GM23338 (cell line): ENCODE data around the gene SCUBE2. TPM values are rescaled to one million over a fixed set of nuclear protein-coding genes. Genes with fewer than 3 reads are reported as not detected.

ENCODE experiments used
- ATAC-seq: fragments of 200-7000 bp; cut with Tn5 transposase; 3 replicates; pipeline ENCODE4 v1.9.1; 2020
- DNase-seq: peaks from one replicate; pipeline ENCODE4 v3.0.0-alpha.2; 2015; ENCODE audit warnings: low spot score
- H2AFZ ChIP-seq: fragments of 200-600 bp; sonication (generic); 2 replicates; pipeline ENCODE4 v1.8.0; 2016; ENCODE audit warnings: antibody characterized with exemption, mild to moderate bottlenecking, moderate library complexity
- H3F3A ChIP-seq: fragments of 200-600 bp; sonication (generic); replicated peaks from 2 replicates; pipeline ENCODE4 v1.8.0; 2017; ENCODE audit warnings: antibody characterized with exemption, mixed run types, low read depth
- H3K27ac ChIP-seq: fragments of 200-600 bp; sonication (generic); 2 replicates; pipeline ENCODE4 v1.6.1; 2016; ENCODE audit warnings: low read depth
- H3K27me3 ChIP-seq: fragments of 200-600 bp; sonication (generic); 2 replicates; pipeline ENCODE4 v1.8.0; 2016; ENCODE audit warnings: mild to moderate bottlenecking, mixed run types, moderate library complexity; ENCODE audit not compliant: insufficient read depth
- H3K36me3 ChIP-seq: fragments of 200-600 bp; sonication (generic); 2 replicates; pipeline ENCODE4 v1.8.0; 2016; ENCODE audit warnings: mild to moderate bottlenecking; ENCODE audit not compliant: insufficient read depth
- H3K4me1 ChIP-seq: fragments of 200-600 bp; sonication (generic); 2 replicates; pipeline ENCODE4 v1.8.0; 2016; ENCODE audit warnings: mild to moderate bottlenecking, moderate library complexity; ENCODE audit not compliant: insufficient read depth
- H3K4me2 ChIP-seq: fragments of 200-600 bp; sonication (generic); 2 replicates; pipeline ENCODE4 v1.7.1; 2017; ENCODE audit warnings: mixed run types
- H3K4me3 ChIP-seq: fragments of 200-600 bp; sonication (generic); 2 replicates; pipeline ENCODE4 v1.6.1; 2016; ENCODE audit warnings: mixed run types
- H3K79me2 ChIP-seq: fragments of 200-600 bp; sonication (generic); replicated peaks from 2 replicates; pipeline ENCODE4 v1.8.0; 2017; ENCODE audit warnings: mild to moderate bottlenecking; ENCODE audit not compliant: insufficient read depth
- H3K9me2 ChIP-seq: fragments of 200-600 bp; sonication (generic); 2 replicates; pipeline ENCODE4 v1.8.0; 2017; ENCODE audit not compliant: insufficient read depth
- H4K20me1 ChIP-seq: fragments of 200-600 bp; sonication (generic); replicated peaks from 2 replicates; pipeline ENCODE4 v1.8.0; 2017; ENCODE audit warnings: mild to moderate bottlenecking; ENCODE audit not compliant: insufficient read depth
- H3K27ac Mint-ChIP-seq: 2 replicates; pipeline ENCODE4 v1.8.0; 2020; ENCODE audit warnings: inconsistent platforms, mild to moderate bottlenecking, moderate library complexity, mixed read lengths
- H3K27me3 Mint-ChIP-seq: 3 replicates; pipeline ENCODE4 v1.8.0; 2022; ENCODE audit warnings: low read depth, mild to moderate bottlenecking, moderate library complexity, mixed read lengths, inconsistent platforms; ENCODE audit not compliant: insufficient read depth, poor library complexity
- H3K36me3 Mint-ChIP-seq: 3 replicates; pipeline ENCODE4 v1.8.0; 2021; ENCODE audit warnings: low read depth, mild to moderate bottlenecking, inconsistent platforms, moderate library complexity, mixed read lengths
- H3K4me1 Mint-ChIP-seq: 3 replicates; pipeline ENCODE4 v1.8.0; 2020; ENCODE audit warnings: mild to moderate bottlenecking, inconsistent platforms, mixed read lengths
- H3K4me3 Mint-ChIP-seq: 3 replicates; pipeline ENCODE4 v1.8.0; 2021; ENCODE audit warnings: moderate library complexity, mild to moderate bottlenecking, inconsistent platforms, mixed read lengths
- H3K9me3 Mint-ChIP-seq: 3 replicates; pipeline ENCODE4 v1.8.0; 2020; ENCODE audit warnings: moderate library complexity, mild to moderate bottlenecking, inconsistent platforms, mixed read lengths
- CREB1 ChIP-seq: fragments of 250-450 bp; sonication (Bioruptor Pico); IDR thresholded peaks from 2 replicates; pipeline ENCODE4 v1.5.0; 2020; ENCODE audit warnings: low read depth, mild to moderate bottlenecking, moderate library complexity
- CTCF ChIP-seq, 2 experiments: fragments of 200-600 bp in 1 of 2; sonication (generic) in 1 of 2; conservative IDR thresholded peaks; 2 replicates each; pipeline versions ENCODE4 v1.5.1 to v1.6.1; 2016 to 2017; ENCODE audit warnings: antibody characterized with exemption in 2 of 2, low read depth in 2 of 2, mild to moderate bottlenecking in 2 of 2, moderate library complexity in 1 of 2
- ETS1 ChIP-seq: IDR thresholded peaks from 2 replicates; pipeline ENCODE4 v1.6.1; 2016; ENCODE audit warnings: antibody characterized with exemption
- EZH2 ChIP-seq: fragments of 200-600 bp; sonication (generic); IDR thresholded peaks from one replicate; pipeline ENCODE4 v1.8.0; 2017; ENCODE audit warnings: antibody characterized with exemption, mild to moderate bottlenecking, low read depth; ENCODE audit not compliant: unreplicated experiment
- EZH2phosphoT487 ChIP-seq: fragments of 200-600 bp; sonication (generic); IDR thresholded peaks from one replicate; pipeline ENCODE4 v1.8.1; 2018; ENCODE audit warnings: antibody characterized with exemption; ENCODE audit not compliant: unreplicated experiment
- JUNB ChIP-seq: IDR thresholded peaks from one replicate; pipeline ENCODE4 v1.6.1; 2016; ENCODE audit warnings: antibody characterized with exemption; ENCODE audit not compliant: unreplicated experiment
- NANOG ChIP-seq: IDR thresholded peaks from 2 replicates; pipeline ENCODE4 v1.6.1; 2016; ENCODE audit warnings: antibody characterized with exemption, borderline replicate concordance
- POLR2AphosphoS5 ChIP-seq: IDR thresholded peaks from 2 replicates; pipeline ENCODE4 v1.6.1; 2016; ENCODE audit warnings: antibody characterized with exemption, low read depth
- REST ChIP-seq: IDR thresholded peaks from one replicate; pipeline ENCODE4 v1.6.1; 2018; ENCODE audit warnings: antibody characterized with exemption; ENCODE audit not compliant: unreplicated experiment
- STAT1 ChIP-seq: IDR thresholded peaks from one replicate; pipeline ENCODE4 v1.6.1; 2016; ENCODE audit warnings: antibody characterized with exemption; ENCODE audit not compliant: unreplicated experiment
- ZNF114 ChIP-seq: fragments of 250-450 bp; sonication (Bioruptor Pico); IDR thresholded peaks from 2 replicates; pipeline ENCODE4 v1.5.0; 2020; ENCODE audit warnings: mild to moderate bottlenecking, moderate library complexity
- ZNF331 ChIP-seq: fragments of 250-450 bp; sonication (Bioruptor Pico); IDR thresholded peaks from 2 replicates; pipeline ENCODE4 v1.5.0; 2020; ENCODE audit warnings: low read depth, mild to moderate bottlenecking, moderate library complexity
- ZNF462 ChIP-seq: fragments of 250-450 bp; sonication (Bioruptor Pico); IDR thresholded peaks from 2 replicates; pipeline ENCODE4 v1.5.0; 2020; ENCODE audit warnings: mild to moderate bottlenecking, moderate library complexity
- polyA plus RNA-seq: library from polyadenylated mRNA; unstranded; fragments of >200 nt; fragmentation: Nextera tagmentation; extraction: Ambion mirVana; gene quantifications from 2 replicates; pipeline ENCODE4 v1.2.1, GENCODE V29; 2016
- total RNA-seq: library from RNA; depleted of rRNA; stranded (reverse); fragments of >200 nt; shearing (Covaris generic); gene quantifications from 2 replicates; pipeline ENCODE4 v1.2.3, GENCODE V29; 2014

The SCUBE2 gene
- total and polyA plus RNA-seq, 2 experiments from 2014 or later, result 0.47 to 0.63 TPM

DNA sequence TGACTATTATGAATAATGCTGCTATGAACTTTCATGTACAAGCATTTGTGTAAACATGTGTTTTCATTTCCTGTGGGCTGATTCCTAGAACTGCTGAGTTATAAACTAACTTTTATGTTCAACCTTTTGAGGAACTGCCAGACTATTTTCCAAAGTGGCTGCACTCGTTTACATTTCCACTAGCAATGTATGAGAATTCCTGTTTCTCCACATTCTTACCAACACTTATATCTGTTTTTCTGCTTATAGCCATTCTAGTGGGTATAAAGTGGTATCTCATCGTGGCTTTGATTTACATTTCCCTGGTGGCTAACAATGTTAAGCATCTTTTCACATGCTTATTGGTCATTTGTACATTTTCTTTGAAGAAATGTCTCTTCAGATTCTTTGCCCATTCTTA lies 35.2 kb upstream of the SCUBE2 start:
- Histone ChIP-seq H3K9me2 (no peaks in the 10 kb centered on the region), H3K4me1 (peaks cover 1% of the 10 kb centered on the region), H3K27ac (no peak overlapping the region), H4K20me1 (no peaks in the 10 kb centered on the region; the same call in 1 of the 2 replicates), H3F3A (no peaks in the 10 kb centered on the region; the same call in 1 of the 2 replicates), H2AFZ (no peak overlapping the region), H3K36me3 (no peaks in the 10 kb centered on the region), H3K4me3 (no peak overlapping the region), H3K27me3 (no peaks in the 10 kb centered on the region), H3K79me2 (no peaks in the 10 kb centered on the region), H3K4me2 (no peak overlapping the region)
- H3K4me1 Mint-ChIP-seq, result peaks cover 10% of the 10 kb centered on the region
- TF ChIP-seq EZH2phosphoT487, result no peak
- TF ChIP-seq POLR2AphosphoS5, result no peak
- no peak for TF ChIP-seq ETS1
- no peak for TF ChIP-seq CREB1
- TF ChIP-seq EZH2, result no peak
- no peak for TF ChIP-seq CTCF (conservative IDR thresholded peaks at IDR 0.05; ENCODE audit: low read depth in 2 of 2)
- TF ChIP-seq JUNB, result no peak
- no peak for TF ChIP-seq REST
- TF ChIP-seq ZNF114 (CRISPR knock-in tag), result no peak
- no peak for TF ChIP-seq NANOG
- TF ChIP-seq STAT1, result no peak
- no peak for TF ChIP-seq ZNF331 (CRISPR knock-in tag)
- no peak for TF ChIP-seq ZNF462 (CRISPR knock-in tag)
- no peak overlapping the region for H3K4me3 Mint-ChIP-seq
- H3K36me3 Mint-ChIP-seq, result peaks cover 4% of the 10 kb centered on the region
- peaks cover 2% of the 10 kb centered on the region for H3K27me3 Mint-ChIP-seq
- H3K27ac Mint-ChIP-seq, result no peak overlapping the region
- H3K9me3 Mint-ChIP-seq, result peaks cover 4% of the 10 kb centered on the region; the same call in 2 of the 3 replicates
- no peak for ATAC-seq
- no peak for DNase-seq
